ENCODE results near the gene PNLIPRP2. TPM values are rescaled to one million over a fixed set of nuclear protein-coding genes. Genes with fewer than 3 reads are reported as not detected.

The PNLIPRP2 gene
- total RNA-seq, 1 experiment from 2014 or later, result 1.1 TPM

GRCh38 chr10:116637830-116638229, 17.1 kb downstream of the PNLIPRP2 start:
- ChIA-PET RAD21 (ENCODE audit: low non-redundant PET in 1 of 2, low total read pairs in 2 of 2, uncharacterized antibody in 2 of 2, unreplicated experiment in 2 of 2) (no interaction called here), POLR2A (no interaction called here), CTCF (no interaction called here)
- Histone ChIP-seq H3K4me1 (ENCODE audit: control insufficient read depth in 1 of 2, insufficient read depth in 2 of 2, low read length in 2 of 2) (peaks cover 11 to 20% of the 10 kb centered on the region in 2 experiments), H2AFZ (ENCODE audit: low read depth, low read length, poor library complexity, severe bottlenecking) (no peak overlapping the region), H3K9me2 (ENCODE audit: insufficient read depth) (no peaks in the 10 kb centered on the region), H3K79me2 (ENCODE audit: insufficient read depth, low read length) (no peaks in the 10 kb centered on the region), H3K4me2 (ENCODE audit: low read length) (no peak overlapping the region), H4K20me1 (ENCODE audit: insufficient read depth) (no peaks in the 10 kb centered on the region), H3K4me3 (replicated peaks in 1 of 2; ENCODE audit: low read depth in 1 of 2, low read length in 2 of 2) (no peak overlapping the region), H3K27ac (ENCODE audit: low read depth, low read length) (no peak overlapping the region), H3K36me3 (ENCODE audit: control insufficient read depth in 1 of 2, insufficient read depth in 2 of 2, low read length in 2 of 2) (no peaks in the 10 kb centered on the region), H3K27me3 (ENCODE audit: insufficient read depth, low read length) (no peaks in the 10 kb centered on the region), H3K9me3 (ENCODE audit: control insufficient read depth in 1 of 2, insufficient read depth in 1 of 2, low read depth in 1 of 2, low read length in 2 of 2) (no peaks in the 10 kb centered on the region), H3K9ac (ENCODE audit: low read length) (no peak overlapping the region)
- TF ChIP-seq ZNF274 (IDR thresholded peaks at IDR 0.05; ENCODE audit: low read depth, low read length) (no peak), ZFX (IDR thresholded peaks at IDR 0.05) (no peak), TCF7L2 (IDR thresholded peaks at IDR 0.05; ENCODE audit: borderline replicate concordance, extremely low read depth, insufficient read depth, insufficient read length) (no peak), RAD21 (IDR thresholded peaks at IDR 0.05; ENCODE audit: low read depth) (no peak), POLR2AphosphoS5 (IDR thresholded peaks at IDR 0.05; ENCODE audit: low read depth, low read length) (no peak), CTCF (IDR thresholded peaks at IDR 0.05 in 2 of 3, conservative IDR thresholded peaks at IDR 0.05 in 1 of 3; ENCODE audit: borderline replicate concordance in 1 of 3, insufficient read depth in 1 of 3, low read depth in 2 of 3, low read length in 2 of 3) (no peak), EGR1 (IDR thresholded peaks at IDR 0.05; ENCODE audit: low read depth) (no peak), EZH2 (IDR thresholded peaks at IDR 0.05) (no peak), ATF3 (IDR thresholded peaks at IDR 0.05) (no peak), JUND (IDR thresholded peaks at IDR 0.05) (no peak), SRF (IDR thresholded peaks at IDR 0.05; ENCODE audit: low read depth) (no peak), POLR2A (IDR thresholded peaks at IDR 0.05; ENCODE audit: borderline replicate concordance, extremely low read depth, insufficient read depth, insufficient read length) (no peak), CBX3 (IDR thresholded peaks at IDR 0.05; ENCODE audit: low read depth) (no peak), EZH2phosphoT487 (IDR thresholded peaks at IDR 0.05; ENCODE audit: borderline replicate concordance) (no peak), MAX (IDR thresholded peaks at IDR 0.05) (no peak), SP1 (IDR thresholded peaks at IDR 0.05; ENCODE audit: low read depth) (no peak), FOSL1 (IDR thresholded peaks at IDR 0.05; ENCODE audit: low read depth) (no peak), YY1 (IDR thresholded peaks at IDR 0.05; ENCODE audit: extremely low read depth, insufficient replicate concordance, low read depth, low read length) (no peak), CEBPB (IDR thresholded peaks at IDR 0.05; ENCODE audit: low read depth) (no peak)
- no TSS peak for BruUV-seq (replicated peaks)
- ATAC-seq (no peak), DNase-seq (ENCODE audit: low read depth, low spot score) (no peak)
- intact Hi-C loops (cut with micrococcal nuclease), result no loop called here

All from HCT116 (cell line).